Measurements from ENCODE around the gene SHISA8. TPM values are rescaled to one million over a fixed set of nuclear protein-coding genes. Genes with fewer than 3 reads are reported as not detected.

SHISA8 gene
- total RNA-seq, result not detected in 2 replicates

GRCh38 chr22:41915035-41915785 lies at the start of gene SHISA8:
Gene SHISA8, minus strand, starts transcription at chr22:41915074. Its CDS starts 407 bp downstream, at chr22:41914667.

GRCh38 chr22:41951898-41952474 lies 37.1 kb upstream of the SHISA8 start, which contains the start of gene SMIM45:
Gene SMIM45, plus strand, starts transcription at chr22:41952150.

DNA sequence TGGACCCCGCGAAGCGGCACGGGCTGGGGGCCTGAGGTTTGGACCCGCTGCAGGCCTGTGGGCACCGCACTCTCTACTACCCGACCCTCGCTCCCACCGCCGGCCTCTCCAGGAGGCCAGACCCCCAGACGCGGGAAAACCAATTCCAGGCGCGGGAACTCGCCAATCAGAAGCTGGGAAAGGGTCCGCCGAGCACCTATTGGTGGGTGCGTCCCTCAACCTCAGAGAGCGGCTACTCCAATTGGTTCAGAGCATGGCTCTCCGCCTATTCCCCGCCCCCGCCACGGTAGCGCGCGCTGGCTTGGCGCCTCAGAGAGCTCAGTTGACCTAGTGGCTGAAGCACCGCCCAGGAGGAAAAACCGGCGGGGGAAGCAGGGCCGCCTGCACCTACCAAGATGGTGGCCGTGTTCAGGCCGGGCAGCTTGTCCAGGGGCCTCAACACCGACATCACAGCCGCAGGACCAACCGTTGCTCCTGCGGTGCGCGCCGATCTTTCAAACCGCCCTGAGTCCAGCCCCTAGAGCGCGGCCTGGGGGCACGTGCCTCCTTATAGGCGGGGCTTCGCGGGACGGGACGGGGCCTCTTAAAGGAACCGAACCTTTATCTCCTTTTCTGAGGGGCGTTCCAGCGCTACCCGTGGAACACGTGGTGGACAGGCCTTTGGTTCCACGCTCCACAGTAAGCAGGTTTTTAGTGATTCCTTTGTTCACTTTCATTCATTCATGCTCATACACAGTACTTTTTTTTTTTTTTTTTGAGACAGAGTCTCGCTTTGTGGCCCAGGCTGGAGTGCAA lies 32.0 kb upstream of the SHISA8 start, which contains the start of gene CENPM:
Gene CENPM (minus strand): TSS at position 524 of the 795 bp plus-strand sequence. CDS start 76 bp downstream, at position 448.

Other genes starting within 250 kb of the SHISA8 start
- gene SNU13, start 226.2 kb downstream of the SHISA8 start, total RNA-seq, result 69.9 and 80.4 TPM in 2 replicates
- 0.31 TPM in 1 of 2 replicates, not detected in the other for gene MEI1, start 215.6 kb downstream of the SHISA8 start, total RNA-seq
- gene CCDC134, start 114.4 kb downstream of the SHISA8 start, total RNA-seq, result 4.3 and 4.5 TPM in 2 replicates
- 43.1 and 81.1 TPM in 2 replicates for gene SREBF2, start 82.0 kb downstream of the SHISA8 start, total RNA-seq
- under 0.01 TPM in 1 of 2 replicates, not detected in the other for gene TNFRSF13C, start 11.7 kb upstream of the SHISA8 start, total RNA-seq
- 18.3 and 38.7 TPM in 2 replicates for gene CENPM, start 32.1 kb upstream of the SHISA8 start, total RNA-seq
- under 0.01 and 0.06 TPM in 2 replicates for gene SEPTIN3, start 54.4 kb upstream of the SHISA8 start, total RNA-seq
- 0.16 and 0.31 TPM in 2 replicates for gene WBP2NL, start 83.7 kb upstream of the SHISA8 start, total RNA-seq
- gene NAGA, start 155.7 kb upstream of the SHISA8 start, total RNA-seq, result 25.9 and 33.2 TPM in 2 replicates
- 14.4 and 28.8 TPM in 2 replicates for gene PHETA2, start 159.2 kb upstream of the SHISA8 start, total RNA-seq
- gene SMDT1, start 164.6 kb upstream of the SHISA8 start, total RNA-seq, result 6.8 and 8.7 TPM in 2 replicates
- 46.0 and 49.8 TPM in 2 replicates for gene NDUFA6, start 175.7 kb upstream of the SHISA8 start, total RNA-seq
- gene CYP2D6, start 215.7 kb upstream of the SHISA8 start, total RNA-seq, result 0.16 and 0.50 TPM in 2 replicates

All from bladder microvascular endothelial cell (primary cell).